HCT116 (cell line): ENCODE measurements around the gene PSME3IP1. TPM values are rescaled to one million over a fixed set of nuclear protein-coding genes. Genes with fewer than 3 reads are reported as not detected.

Experiments used
- ATAC-seq: fragments of 200-7000 bp; cut with Tn5 transposase; 2 replicates; pipeline ENCODE4 v1.9.1; 2020; ENCODE audit warnings: mild to moderate bottlenecking, moderate library complexity
- BruUV-seq: library from RNA; stranded (reverse); fragments of 400-500 nt; replicated peaks from 2 replicates; lab custom pipeline; 2021; lab: Mats Ljungman, UMichigan
- CTCF ChIA-PET: fragments of 300-600 bp; sonication (Branson Sonifier 250); formaldehyde crosslinking; loops from one replicate; lab custom pipeline; 2021; ENCODE audit warnings: antibody characterized with exemption; lab: Charles Lee
- POLR2A ChIA-PET: fragments of 300-600, 350-600 bp; sonication (Branson Sonifier 250); formaldehyde crosslinking; loops from one replicate; lab custom pipeline; 2021; ENCODE audit warnings: antibody characterized with exemption; lab: Charles Lee
- RAD21 ChIA-PET, 2 experiments: fragments of 300-600 bp; sonication (Branson Sonifier 250); formaldehyde crosslinking; loops; one replicate each; lab custom pipeline; 2023; ENCODE audit warnings: low total read pairs in 2 of 2; ENCODE audit not compliant: uncharacterized antibody in 2 of 2, unreplicated experiment in 2 of 2, low non-redundant PET in 1 of 2; lab: Charles Lee
- DNase-seq: peaks from one replicate; pipeline ENCODE4 v3.0.0-alpha.2; 2010; ENCODE audit warnings: low read depth, low spot score
- H2AFZ ChIP-seq: fragments of 200-600 bp; shearing (Covaris generic), sonication (generic); 2 replicates; pipeline ENCODE4 v1.6.1; 2017; ENCODE audit warnings: low read depth, mixed run types, mixed read lengths, antibody characterized with exemption, low read length; ENCODE audit not compliant: poor library complexity, severe bottlenecking
- H3K27ac ChIP-seq: 2 replicates; pipeline ENCODE4 v1.5.1; 2012; ENCODE audit warnings: low read depth, low read length
- H3K27me3 ChIP-seq: fragments of 200-600 bp; sonication (generic); 2 replicates; pipeline ENCODE4 v1.6.1; 2016; ENCODE audit warnings: mixed run types, low read length, mixed read lengths; ENCODE audit not compliant: insufficient read depth
- H3K36me3 ChIP-seq, 2 experiments: fragments of 200-500 bp in 1 of 2; fragments of 200-600 bp in 1 of 2; sonication (Bioruptor generic) in 1 of 2; sonication (generic) in 1 of 2; 2 replicates each; pipeline versions ENCODE4 v1.5.1 to v1.6.1; 2014 to 2016; ENCODE audit warnings: low read length in 2 of 2, inconsistent platforms in 1 of 2, mixed read lengths in 1 of 2, mixed run types in 1 of 2; ENCODE audit not compliant: insufficient read depth in 2 of 2, control insufficient read depth in 1 of 2
- H3K4me1 ChIP-seq, 2 experiments: fragments of 200-600 bp in 1 of 2; sonication (generic) in 1 of 2; 2 replicates each; pipeline versions ENCODE4 v1.5.1 to v1.6.1; 2012 to 2017; ENCODE audit warnings: low read length in 2 of 2, inconsistent platforms in 1 of 2, mild to moderate bottlenecking in 1 of 2, mixed read lengths in 1 of 2, mixed run types in 1 of 2, moderate library complexity in 1 of 2; ENCODE audit not compliant: insufficient read depth in 2 of 2, control insufficient read depth in 1 of 2
- H3K4me2 ChIP-seq: fragments of 200-600 bp; sonication (generic); 2 replicates; pipeline ENCODE4 v1.6.1; 2017; ENCODE audit warnings: mixed run types, low read length, mixed read lengths
- H3K4me3 ChIP-seq, 2 experiments: fragments of 200-600 bp in 1 of 2; sonication (generic) in 1 of 2; replicated peaks in 1 of 2; 2 replicates each; pipeline ENCODE4 v1.5.1; 2011 to 2016; ENCODE audit warnings: low read length in 2 of 2, control low read depth in 1 of 2, low read depth in 1 of 2, mild to moderate bottlenecking in 1 of 2, mixed read lengths in 1 of 2, mixed run types in 1 of 2
- H3K79me2 ChIP-seq: fragments of 200-600 bp; sonication (generic); 2 replicates; pipeline ENCODE4 v1.6.1; 2017; ENCODE audit warnings: mild to moderate bottlenecking, mixed run types, low read length, moderate library complexity, mixed read lengths; ENCODE audit not compliant: insufficient read depth
- H3K9ac ChIP-seq: fragments of 200-600 bp; sonication (generic); 2 replicates; pipeline ENCODE4 v1.6.1; 2016; ENCODE audit warnings: low read length, mixed read lengths
- H3K9me2 ChIP-seq: fragments of 200-600 bp; sonication (generic), shearing (Covaris generic); 2 replicates; pipeline ENCODE4 v1.6.1; 2017; ENCODE audit warnings: mixed run types, mild to moderate bottlenecking, moderate library complexity; ENCODE audit not compliant: insufficient read depth
- H3K9me3 ChIP-seq, 2 experiments: fragments of 200-500 bp in 1 of 2; fragments of 200-600 bp in 1 of 2; sonication (Bioruptor generic) in 1 of 2; sonication (generic) in 1 of 2; 2 replicates each; pipeline ENCODE4 v1.6.1; 2014 to 2017; ENCODE audit warnings: low read length in 2 of 2, mixed read lengths in 2 of 2, inconsistent platforms in 1 of 2, low read depth in 1 of 2, mild to moderate bottlenecking in 1 of 2, mixed run types in 1 of 2, moderate library complexity in 1 of 2; ENCODE audit not compliant: control insufficient read depth in 1 of 2, insufficient read depth in 1 of 2
- H4K20me1 ChIP-seq: fragments of 200-600 bp; sonication (generic), shearing (Covaris generic); 2 replicates; pipeline ENCODE4 v1.6.1; 2017; ENCODE audit warnings: mixed run types, mild to moderate bottlenecking, moderate library complexity; ENCODE audit not compliant: insufficient read depth
- CBX3 ChIP-seq: IDR thresholded peaks from 2 replicates; pipeline ENCODE4 v1.6.1; 2012; ENCODE audit warnings: low read depth
- CEBPB ChIP-seq: IDR thresholded peaks from 2 replicates; pipeline ENCODE4 v1.6.1; 2012; ENCODE audit warnings: low read depth
- CTCF ChIP-seq, 3 experiments: fragments of 200-600 bp in 1 of 3; sonication (generic) in 1 of 3; IDR thresholded peaks in 2 of 3; conservative IDR thresholded peaks in 1 of 3; 2 replicates each; pipeline ENCODE4 v1.5.1; 2012 to 2017; ENCODE audit warnings: low read depth in 2 of 3, low read length in 2 of 3, antibody characterized with exemption in 1 of 3, borderline replicate concordance in 1 of 3, control low read depth in 1 of 3, mild to moderate bottlenecking in 1 of 3, mixed read lengths in 1 of 3, mixed run types in 1 of 3, moderate library complexity in 1 of 3; ENCODE audit not compliant: insufficient read depth in 1 of 3
- EGR1 ChIP-seq: IDR thresholded peaks from 2 replicates; pipeline ENCODE4 v1.6.1; 2012; ENCODE audit warnings: low read depth
- EZH2 ChIP-seq: fragments of 200-600 bp; sonication (generic); IDR thresholded peaks from 2 replicates; pipeline ENCODE4 v1.6.1; 2017; ENCODE audit warnings: antibody characterized with exemption, mixed run types
- FOSL1 ChIP-seq: IDR thresholded peaks from 2 replicates; pipeline ENCODE4 v1.6.1; 2012; ENCODE audit warnings: low read depth
- JUND ChIP-seq: IDR thresholded peaks from 2 replicates; pipeline ENCODE4 v1.6.1; 2012
- MAX ChIP-seq: IDR thresholded peaks from 2 replicates; pipeline ENCODE4 v1.6.1; 2012
- POLR2A ChIP-seq: IDR thresholded peaks from 2 replicates; pipeline ENCODE4 v1.7.0; 2011; ENCODE audit warnings: borderline replicate concordance; ENCODE audit not compliant: insufficient read depth, insufficient read length; ENCODE audit errors: extremely low read depth
- POLR2AphosphoS5 ChIP-seq: IDR thresholded peaks from 2 replicates; pipeline ENCODE4 v1.6.1; 2011; ENCODE audit warnings: mild to moderate bottlenecking, low read depth, low read length, moderate library complexity
- SIN3A ChIP-seq: IDR thresholded peaks from 2 replicates; pipeline ENCODE4 v1.6.1; 2012; ENCODE audit warnings: low read depth
- SP1 ChIP-seq: IDR thresholded peaks from 2 replicates; pipeline ENCODE4 v1.6.1; 2012; ENCODE audit warnings: low read depth
- TCF7L2 ChIP-seq: IDR thresholded peaks from 2 replicates; pipeline ENCODE4 v1.7.0; 2011; ENCODE audit warnings: borderline replicate concordance, inconsistent platforms; ENCODE audit not compliant: insufficient read depth, insufficient read length; ENCODE audit errors: extremely low read depth
- YY1 ChIP-seq: IDR thresholded peaks from 2 replicates; pipeline ENCODE4 v1.6.1; 2011; ENCODE audit warnings: low read length, low read depth, moderate library complexity, mild to moderate bottlenecking; ENCODE audit not compliant: insufficient replicate concordance; ENCODE audit errors: extremely low read depth
- intact Hi-C: fragments of 100-400 bp; cut with micrococcal nuclease; formaldehyde crosslinking; loops from 2 replicates; pipeline ENCODE4 v1.10.0; 2022
- total RNA-seq: library from RNA; stranded (reverse); gene quantifications from one replicate; pipeline ENCODE4 v1.2.1, GENCODE V29; 2021; ENCODE audit not compliant: unreplicated experiment
- TF ChIP-seq, protein P1 (sequence below): IDR thresholded peaks from 2 replicates; pipeline ENCODE4 v1.6.1; 2012; ENCODE audit warnings: low read depth

The PSME3IP1 gene
- total RNA-seq, 1 experiment from 2014 or later = 88.5 TPM

- Histone ChIP-seq H3K79me2 (no peaks in the 10 kb centered on the region), H2AFZ (no peak overlapping the region), H3K4me3 (no peak overlapping the region), H3K27me3 (no peaks in the 10 kb centered on the region), H4K20me1 (no peaks in the 10 kb centered on the region), H3K4me1 (peaks cover 0 to 45% of the 10 kb centered on the region in 2 experiments; a peak in 3 of 4 replicates), H3K27ac (no peak overlapping the region), H3K9ac (no peak overlapping the region), H3K9me2 (no peaks in the 10 kb centered on the region), H3K9me3 (no peaks in the 10 kb centered on the region), H3K36me3 (no peaks in the 10 kb centered on the region), H3K4me2 (no peak overlapping the region)
- ATAC-seq (no peak), DNase-seq (no peak)
- ChIA-PET RAD21 (no interaction called here), CTCF (no interaction called here), POLR2A (no interaction called here)
- TF ChIP-seq POLR2A (no peak), CTCF (IDR thresholded peaks at IDR 0.05 in 2 of 3, conservative IDR thresholded peaks at IDR 0.05 in 1 of 3; ENCODE audit: borderline replicate concordance in 1 of 3, insufficient read depth in 1 of 3, low read depth in 2 of 3, low read length in 2 of 3) (no peak), SIN3A (no peak), EZH2 (no peak), CEBPB (no peak), YY1 (no peak), TCF7L2 (no peak), JUND (no peak), CBX3 (no peak), MAX (no peak), FOSL1 (no peak), SP1 (no peak), POLR2AphosphoS5 (no peak), EGR1 (no peak)
- TF ChIP-seq, protein P1, sequence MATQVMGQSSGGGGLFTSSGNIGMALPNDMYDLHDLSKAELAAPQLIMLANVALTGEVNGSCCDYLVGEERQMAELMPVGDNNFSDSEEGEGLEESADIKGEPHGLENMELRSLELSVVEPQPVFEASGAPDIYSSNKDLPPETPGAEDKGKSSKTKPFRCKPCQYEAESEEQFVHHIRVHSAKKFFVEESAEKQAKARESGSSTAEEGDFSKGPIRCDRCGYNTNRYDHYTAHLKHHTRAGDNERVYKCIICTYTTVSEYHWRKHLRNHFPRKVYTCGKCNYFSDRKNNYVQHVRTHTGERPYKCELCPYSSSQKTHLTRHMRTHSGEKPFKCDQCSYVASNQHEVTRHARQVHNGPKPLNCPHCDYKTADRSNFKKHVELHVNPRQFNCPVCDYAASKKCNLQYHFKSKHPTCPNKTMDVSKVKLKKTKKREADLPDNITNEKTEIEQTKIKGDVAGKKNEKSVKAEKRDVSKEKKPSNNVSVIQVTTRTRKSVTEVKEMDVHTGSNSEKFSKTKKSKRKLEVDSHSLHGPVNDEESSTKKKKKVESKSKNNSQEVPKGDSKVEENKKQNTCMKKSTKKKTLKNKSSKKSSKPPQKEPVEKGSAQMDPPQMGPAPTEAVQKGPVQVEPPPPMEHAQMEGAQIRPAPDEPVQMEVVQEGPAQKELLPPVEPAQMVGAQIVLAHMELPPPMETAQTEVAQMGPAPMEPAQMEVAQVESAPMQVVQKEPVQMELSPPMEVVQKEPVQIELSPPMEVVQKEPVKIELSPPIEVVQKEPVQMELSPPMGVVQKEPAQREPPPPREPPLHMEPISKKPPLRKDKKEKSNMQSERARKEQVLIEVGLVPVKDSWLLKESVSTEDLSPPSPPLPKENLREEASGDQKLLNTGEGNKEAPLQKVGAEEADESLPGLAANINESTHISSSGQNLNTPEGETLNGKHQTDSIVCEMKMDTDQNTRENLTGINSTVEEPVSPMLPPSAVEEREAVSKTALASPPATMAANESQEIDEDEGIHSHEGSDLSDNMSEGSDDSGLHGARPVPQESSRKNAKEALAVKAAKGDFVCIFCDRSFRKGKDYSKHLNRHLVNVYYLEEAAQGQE = no peak
- intact Hi-C loops = no loop called here
- BruUV-seq = no TSS peak
Measured at GRCh38 chr16:57108432-57108831, 77.4 kb downstream of the PSME3IP1 start.
